ENCODE measurements around the gene TFAM. TPM values are rescaled to one million over a fixed set of nuclear protein-coding genes. Genes with fewer than 3 reads are reported as not detected.

Gene TFAM
- total RNA-seq, 1 experiment from 2014 or later, result 57.6 TPM

GRCh38 chr10:58435297-58435985, 50.2 kb downstream of the TFAM start:
- ChIA-PET RAD21 (ENCODE audit: low non-redundant PET in 1 of 2, low total read pairs in 2 of 2, uncharacterized antibody in 2 of 2, unreplicated experiment in 2 of 2) (no interaction called here), CTCF (interaction anchor here (0.9 kb wide), 1 partner anchor 20 kb away, joined by 4 read pairs; no protein-coding TSS in a partner anchor), POLR2A (no interaction called here)
- Histone ChIP-seq H3K4me3 (replicated peaks in 1 of 2; ENCODE audit: low read depth in 1 of 2, low read length in 2 of 2) (peak overlapping the region in 1 of 2 experiments; percentile 14; a peak in 2 of 4 replicates), H3K27me3 (ENCODE audit: insufficient read depth, low read length) (no peaks in the 10 kb centered on the region), H3K9me2 (ENCODE audit: insufficient read depth) (no peaks in the 10 kb centered on the region), H3K27ac (ENCODE audit: low read depth, low read length) (peak overlapping the region; percentile 47), H3K9ac (ENCODE audit: low read length) (peak overlapping the region; percentile 3; the same call in 1 of the 2 replicates), H3K4me2 (ENCODE audit: low read length) (peak overlapping the region; percentile 62), H3K79me2 (ENCODE audit: insufficient read depth, low read length) (no peaks in the 10 kb centered on the region), H3K4me1 (ENCODE audit: control insufficient read depth in 1 of 2, insufficient read depth in 2 of 2, low read length in 2 of 2) (peaks cover 22 to 23% of the 10 kb centered on the region in 2 experiments; a peak in 3 of 4 replicates), H2AFZ (ENCODE audit: low read depth, low read length, poor library complexity, severe bottlenecking) (peak overlapping the region; percentile 81), H3K9me3 (ENCODE audit: control insufficient read depth in 1 of 2, insufficient read depth in 1 of 2, low read depth in 1 of 2, low read length in 2 of 2) (no peaks in the 10 kb centered on the region), H4K20me1 (ENCODE audit: insufficient read depth) (no peaks in the 10 kb centered on the region), H3K36me3 (ENCODE audit: control insufficient read depth in 1 of 2, insufficient read depth in 2 of 2, low read length in 2 of 2) (no peaks in the 10 kb centered on the region)
- no TSS peak for BruUV-seq (replicated peaks)
- ATAC-seq (peak; percentile 98), DNase-seq (ENCODE audit: low read depth, low spot score) (peak; percentile 88)
- intact Hi-C loops (cut with micrococcal nuclease), result no loop called here
- TF ChIP-seq EGR1 (IDR thresholded peaks at IDR 0.05; ENCODE audit: low read depth) (no peak), ZFX (IDR thresholded peaks at IDR 0.05) (no peak), ZNF274 (IDR thresholded peaks at IDR 0.05; ENCODE audit: low read depth, low read length) (no peak), ELF1 (IDR thresholded peaks at IDR 0.05; ENCODE audit: borderline replicate concordance, low read depth) (no peak), ZBTB33 (IDR thresholded peaks at IDR 0.05; ENCODE audit: extremely low read depth, insufficient replicate concordance, low read length) (no peak), CBX3 (IDR thresholded peaks at IDR 0.05; ENCODE audit: low read depth) (no peak; the same call in 1 of the 2 replicates), JUND (IDR thresholded peaks at IDR 0.05) (peak; percentile 85), REST (IDR thresholded peaks at IDR 0.05; ENCODE audit: low read depth) (no peak), EZH2 (IDR thresholded peaks at IDR 0.05) (no peak), MAX (IDR thresholded peaks at IDR 0.05) (peak; percentile 64; the same call in 1 of the 2 replicates), CTCF (IDR thresholded peaks at IDR 0.05 in 2 of 3, conservative IDR thresholded peaks at IDR 0.05 in 1 of 3; ENCODE audit: borderline replicate concordance in 1 of 3, insufficient read depth in 1 of 3, low read depth in 2 of 3, low read length in 2 of 3) (peak in 2 of 3 experiments; percentile 15 to 26; a peak in 1 of 6 replicates), FOSL1 (IDR thresholded peaks at IDR 0.05; ENCODE audit: low read depth) (peak; percentile 81), POLR2AphosphoS5 (IDR thresholded peaks at IDR 0.05; ENCODE audit: low read depth, low read length) (peak; percentile 22; the same call in 1 of the 2 replicates), CEBPB (IDR thresholded peaks at IDR 0.05; ENCODE audit: low read depth) (peak; percentile 71), SP1 (IDR thresholded peaks at IDR 0.05; ENCODE audit: low read depth) (peak; percentile 82), YY1 (IDR thresholded peaks at IDR 0.05; ENCODE audit: extremely low read depth, insufficient replicate concordance, low read depth, low read length) (no peak), ATF3 (IDR thresholded peaks at IDR 0.05) (no peak), RAD21 (IDR thresholded peaks at IDR 0.05; ENCODE audit: low read depth) (no peak), SRF (IDR thresholded peaks at IDR 0.05; ENCODE audit: low read depth) (0 out of 2 replicates have a peak, but pooled peaks have one; percentile 5), POLR2A (IDR thresholded peaks at IDR 0.05; ENCODE audit: borderline replicate concordance, extremely low read depth, insufficient read depth, insufficient read length) (no peak)

All from HCT116 (cell line).